Keratinocyte (primary cell): ENCODE measurements around the gene BAZ1B.

Experiments
- EZH2 ChIP-seq: IDR thresholded peaks from one replicate; pipeline ENCODE4 v1.6.1; 2012; ENCODE audit warnings: inconsistent platforms, mild to moderate bottlenecking, low read length, moderate library complexity
- TF ChIP-seq, protein P1 (sequence below), 3 experiments: IDR thresholded peaks in 1 of 3; conservative IDR thresholded peaks in 1 of 3; optimal IDR thresholded peaks in 1 of 3; 2 replicates in 2 of 3; 3 replicates in 1 of 3; pipeline versions ENCODE3 to v1.5.1; 2011; ENCODE audit warnings: low read length in 3 of 3, mild to moderate bottlenecking in 3 of 3, moderate library complexity in 2 of 3, control low read depth in 1 of 3, inconsistent platforms in 1 of 3; ENCODE audit not compliant: insufficient read depth in 2 of 3; ENCODE audit errors: extremely low read depth in 1 of 3

DNA sequence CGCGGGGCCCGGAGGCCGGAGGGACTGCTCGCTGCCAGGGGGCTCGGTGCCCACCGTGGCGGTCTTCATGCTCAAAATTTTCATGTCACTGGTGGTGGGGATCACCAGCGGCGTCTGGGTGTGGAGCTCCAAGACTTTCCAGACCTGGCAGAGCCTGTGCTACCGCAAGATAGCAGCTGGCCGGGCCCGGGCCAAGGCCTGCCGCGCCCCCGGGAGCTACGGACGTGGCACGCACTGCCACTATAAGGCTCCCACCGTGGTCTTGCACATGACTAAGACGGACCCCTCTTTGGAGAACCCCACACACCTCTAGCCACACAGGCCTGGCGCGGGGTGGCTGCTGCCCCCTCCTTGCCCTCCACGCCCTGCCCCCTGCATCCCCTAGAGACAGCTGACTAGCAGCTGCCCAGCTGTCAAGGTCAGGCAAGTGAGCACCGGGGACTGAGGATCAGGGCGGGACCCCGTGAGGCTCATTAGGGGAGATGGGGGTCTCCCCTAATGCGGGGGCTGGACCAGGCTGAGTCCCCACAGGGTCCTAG is 86.6 kb downstream of the BAZ1B start:
- TF ChIP-seq EZH2, result no peak
- TF ChIP-seq, protein P1, sequence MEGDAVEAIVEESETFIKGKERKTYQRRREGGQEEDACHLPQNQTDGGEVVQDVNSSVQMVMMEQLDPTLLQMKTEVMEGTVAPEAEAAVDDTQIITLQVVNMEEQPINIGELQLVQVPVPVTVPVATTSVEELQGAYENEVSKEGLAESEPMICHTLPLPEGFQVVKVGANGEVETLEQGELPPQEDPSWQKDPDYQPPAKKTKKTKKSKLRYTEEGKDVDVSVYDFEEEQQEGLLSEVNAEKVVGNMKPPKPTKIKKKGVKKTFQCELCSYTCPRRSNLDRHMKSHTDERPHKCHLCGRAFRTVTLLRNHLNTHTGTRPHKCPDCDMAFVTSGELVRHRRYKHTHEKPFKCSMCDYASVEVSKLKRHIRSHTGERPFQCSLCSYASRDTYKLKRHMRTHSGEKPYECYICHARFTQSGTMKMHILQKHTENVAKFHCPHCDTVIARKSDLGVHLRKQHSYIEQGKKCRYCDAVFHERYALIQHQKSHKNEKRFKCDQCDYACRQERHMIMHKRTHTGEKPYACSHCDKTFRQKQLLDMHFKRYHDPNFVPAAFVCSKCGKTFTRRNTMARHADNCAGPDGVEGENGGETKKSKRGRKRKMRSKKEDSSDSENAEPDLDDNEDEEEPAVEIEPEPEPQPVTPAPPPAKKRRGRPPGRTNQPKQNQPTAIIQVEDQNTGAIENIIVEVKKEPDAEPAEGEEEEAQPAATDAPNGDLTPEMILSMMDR (optimal IDR thresholded peaks at IDR 0.05 in 1 of 3, IDR thresholded peaks at IDR 0.05 in 1 of 3, conservative IDR thresholded peaks at IDR 0.05 in 1 of 3; ENCODE audit: extremely low read depth in 1 of 3, insufficient read depth in 2 of 3, low read length in 3 of 3), result no peak
